HG03460 (cell line): ENCODE measurements around the gene ZSCAN26.

Experiments used
- ATAC-seq: cut with Tn5 transposase; IDR thresholded peaks from one replicate; pipeline ENCODE4 v1.9.1; 2021; ENCODE audit not compliant: unreplicated experiment

The ZSCAN26 gene

GRCh38 chr6:28266962-28267694 lies at the start of gene ZSCAN26:
TSS of gene ZSCAN26 (plus strand) at chr6:28267143. CDS start at chr6:28271920, 4,777 bp downstream.
- peak; percentile 89 for ATAC-seq

GRCh38 chr6:28217890-28218289 lies 49.1 kb upstream of the ZSCAN26 start:
- ATAC-seq, result no peak

GRCh38 chr6:28218312-28219248 lies 48.4 kb upstream of the ZSCAN26 start:
- peak; percentile 81 for ATAC-seq

- no peak for ATAC-seq
Observed at GRCh38 chr6:28220257-28221133, 46.4 kb upstream of the ZSCAN26 start.

GRCh38 chr6:28224131-28225055 lies 42.5 kb upstream of the ZSCAN26 start:
- peak; percentile 19 for ATAC-seq

- peak; percentile 86 for ATAC-seq
Observed at GRCh38 chr6:28225056-28225834, 41.7 kb upstream of the ZSCAN26 start, which contains the start of gene ZSCAN9. TSS of gene ZSCAN9 (plus strand) at chr6:28225275. CDS start at chr6:28227085, 1,810 bp downstream.

GRCh38 chr6:28226460-28226859 lies 40.5 kb upstream of the ZSCAN26 start:
- ATAC-seq, result no peak

- ATAC-seq, result no peak
Observed at GRCh38 chr6:28232785-28233184, 34.2 kb upstream of the ZSCAN26 start.

GRCh38 chr6:28235912-28236452 lies 31.0 kb upstream of the ZSCAN26 start:
- no peak for ATAC-seq

- no peak for ATAC-seq
Observed at GRCh38 chr6:28239636-28240035, 27.3 kb upstream of the ZSCAN26 start.

- no peak for ATAC-seq
Observed at GRCh38 chr6:28240471-28240870, 26.5 kb upstream of the ZSCAN26 start.

- ATAC-seq, result no peak
Observed at GRCh38 chr6:28243946-28244345, 23.0 kb upstream of the ZSCAN26 start.

GRCh38 chr6:28245206-28245941 lies 21.6 kb upstream of the ZSCAN26 start:
- ATAC-seq, result no peak

GRCh38 chr6:28248916-28249315 lies 18.0 kb upstream of the ZSCAN26 start:
- ATAC-seq, result no peak

- ATAC-seq, result no peak
Observed at GRCh38 chr6:28250747-28251146, 16.2 kb upstream of the ZSCAN26 start.

GRCh38 chr6:28251661-28252008 lies 15.3 kb upstream of the ZSCAN26 start:
- ATAC-seq, result peak; percentile 43

GRCh38 chr6:28252009-28252975 lies 14.7 kb upstream of the ZSCAN26 start, which contains the start of gene ZKSCAN4:
TSS of gene ZKSCAN4 (minus strand) at chr6:28252269. CDS start at chr6:28251980, 289 bp downstream.
- ATAC-seq, result peak; percentile 82
